ENCODE measurements around the gene SYNCRIP. TPM values are rescaled to one million over a fixed set of nuclear protein-coding genes. Genes with fewer than 3 reads are reported as not detected.

SYNCRIP gene
- total RNA-seq, 1 donor from 2014 or later: 93.6 TPM

- Mint-ChIP-seq H3K9me3 (ENCODE audit: unreplicated experiment) (peaks cover 15% of the 10 kb centered on the region), H3K4me3 (ENCODE audit: unreplicated experiment) (no peak overlapping the region), H3K4me1 (ENCODE audit: low read depth, unreplicated experiment) (no peaks in the 10 kb centered on the region), H3K36me3 (ENCODE audit: unreplicated experiment) (peaks cover 33% of the 10 kb centered on the region), H3K27me3 (ENCODE audit: unreplicated experiment) (peaks cover 2% of the 10 kb centered on the region), H3K27ac (ENCODE audit: unreplicated experiment) (no peak overlapping the region)
- DNase-seq: no peak
- TF ChIP-seq, protein P1, sequence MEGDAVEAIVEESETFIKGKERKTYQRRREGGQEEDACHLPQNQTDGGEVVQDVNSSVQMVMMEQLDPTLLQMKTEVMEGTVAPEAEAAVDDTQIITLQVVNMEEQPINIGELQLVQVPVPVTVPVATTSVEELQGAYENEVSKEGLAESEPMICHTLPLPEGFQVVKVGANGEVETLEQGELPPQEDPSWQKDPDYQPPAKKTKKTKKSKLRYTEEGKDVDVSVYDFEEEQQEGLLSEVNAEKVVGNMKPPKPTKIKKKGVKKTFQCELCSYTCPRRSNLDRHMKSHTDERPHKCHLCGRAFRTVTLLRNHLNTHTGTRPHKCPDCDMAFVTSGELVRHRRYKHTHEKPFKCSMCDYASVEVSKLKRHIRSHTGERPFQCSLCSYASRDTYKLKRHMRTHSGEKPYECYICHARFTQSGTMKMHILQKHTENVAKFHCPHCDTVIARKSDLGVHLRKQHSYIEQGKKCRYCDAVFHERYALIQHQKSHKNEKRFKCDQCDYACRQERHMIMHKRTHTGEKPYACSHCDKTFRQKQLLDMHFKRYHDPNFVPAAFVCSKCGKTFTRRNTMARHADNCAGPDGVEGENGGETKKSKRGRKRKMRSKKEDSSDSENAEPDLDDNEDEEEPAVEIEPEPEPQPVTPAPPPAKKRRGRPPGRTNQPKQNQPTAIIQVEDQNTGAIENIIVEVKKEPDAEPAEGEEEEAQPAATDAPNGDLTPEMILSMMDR (IDR thresholded peaks at IDR 0.05; ENCODE audit: partially characterized antibody, unreplicated experiment): no peak
Observed at GRCh38 chr6:85580118-85580877, 62.4 kb downstream of the SYNCRIP start.

DNA sequence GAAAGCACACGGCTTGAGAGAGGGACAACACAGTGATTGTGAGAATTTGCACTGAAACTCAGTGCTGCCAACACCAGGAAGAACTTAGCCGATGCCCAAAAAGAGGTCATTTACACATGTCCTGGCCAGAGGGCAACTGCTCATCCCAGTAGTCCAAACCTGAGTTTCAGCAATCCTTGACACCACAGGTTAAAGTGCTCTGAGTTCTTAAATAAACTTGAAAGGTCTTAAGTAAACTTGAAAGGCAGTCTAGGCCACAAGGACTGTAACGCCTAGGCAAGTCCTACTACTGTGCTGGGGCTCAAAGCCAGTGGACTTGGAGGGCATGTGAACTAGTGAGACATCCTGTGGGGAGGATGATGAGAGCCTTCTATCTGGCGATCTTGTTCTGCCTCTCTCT, 63.1 kb downstream of the SYNCRIP start:
- Mint-ChIP-seq H3K4me1 (ENCODE audit: low read depth, unreplicated experiment) (no peaks in the 10 kb centered on the region), H3K27me3 (ENCODE audit: unreplicated experiment) (peaks cover 2% of the 10 kb centered on the region), H3K9me3 (ENCODE audit: unreplicated experiment) (peaks cover 15% of the 10 kb centered on the region), H3K36me3 (ENCODE audit: unreplicated experiment) (peaks cover 28% of the 10 kb centered on the region), H3K27ac (ENCODE audit: unreplicated experiment) (no peak overlapping the region), H3K4me3 (ENCODE audit: unreplicated experiment) (no peak overlapping the region)
- DNase-seq: no peak
- TF ChIP-seq, protein P1 (IDR thresholded peaks at IDR 0.05; ENCODE audit: partially characterized antibody, unreplicated experiment): no peak

- H3K36me3 Mint-ChIP-seq (ENCODE audit: unreplicated experiment): peaks cover 4% of the 10 kb centered on the region
Observed at GRCh38 chr6:85576476-85576875, 66.2 kb downstream of the SYNCRIP start.

DNA sequence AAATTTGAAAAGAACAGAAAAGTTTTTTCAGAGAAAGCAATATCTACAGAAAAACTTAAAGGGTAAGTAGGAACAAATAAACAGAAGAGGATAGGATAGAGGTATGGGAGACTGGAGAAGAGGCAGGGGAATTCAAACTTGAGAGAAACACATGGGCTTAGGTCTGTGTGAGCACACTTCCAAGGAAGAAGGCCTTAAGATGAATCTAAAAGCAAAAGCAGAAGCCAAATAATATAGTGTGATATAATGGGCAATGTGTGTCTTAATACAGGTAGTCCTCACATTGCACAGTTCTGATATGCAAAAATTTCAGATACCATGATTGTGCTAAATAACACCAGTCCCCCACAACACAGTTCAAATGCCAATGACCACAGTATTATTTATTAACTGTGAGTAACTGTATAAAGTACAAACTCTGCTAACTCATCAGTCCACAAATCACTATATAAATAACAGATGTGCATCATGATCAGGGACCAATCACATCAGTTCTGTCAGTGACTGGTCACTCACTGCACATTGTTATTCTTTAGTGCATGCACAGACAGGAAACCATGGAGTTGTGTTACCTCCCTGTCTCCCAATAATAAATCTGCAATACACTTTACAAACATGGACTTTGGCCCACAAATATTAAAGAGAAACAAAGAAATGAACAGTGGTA, 67.6 kb downstream of the SYNCRIP start:
- Mint-ChIP-seq H3K27ac (ENCODE audit: unreplicated experiment) (no peak overlapping the region), H3K4me1 (ENCODE audit: low read depth, unreplicated experiment) (no peaks in the 10 kb centered on the region), H3K4me3 (ENCODE audit: unreplicated experiment) (no peak overlapping the region), H3K36me3 (ENCODE audit: unreplicated experiment) (no peaks in the 10 kb centered on the region), H3K9me3 (ENCODE audit: unreplicated experiment) (no peaks in the 10 kb centered on the region), H3K27me3 (ENCODE audit: unreplicated experiment) (no peaks in the 10 kb centered on the region)
- TF ChIP-seq, protein P1 (IDR thresholded peaks at IDR 0.05; ENCODE audit: partially characterized antibody, unreplicated experiment): no peak
- no peak for DNase-seq

More at GRCh38 chr6:85576476-85576875, 66.2 kb downstream of the SYNCRIP start:
- Mint-ChIP-seq H3K27ac (ENCODE audit: unreplicated experiment) (no peak overlapping the region), H3K27me3 (ENCODE audit: unreplicated experiment) (no peaks in the 10 kb centered on the region), H3K4me1 (ENCODE audit: low read depth, unreplicated experiment) (no peaks in the 10 kb centered on the region), H3K9me3 (ENCODE audit: unreplicated experiment) (peaks cover 4% of the 10 kb centered on the region), H3K4me3 (ENCODE audit: unreplicated experiment) (no peak overlapping the region)
- TF ChIP-seq, protein P1 (IDR thresholded peaks at IDR 0.05; ENCODE audit: partially characterized antibody, unreplicated experiment): no peak
- no peak for DNase-seq

DNA sequence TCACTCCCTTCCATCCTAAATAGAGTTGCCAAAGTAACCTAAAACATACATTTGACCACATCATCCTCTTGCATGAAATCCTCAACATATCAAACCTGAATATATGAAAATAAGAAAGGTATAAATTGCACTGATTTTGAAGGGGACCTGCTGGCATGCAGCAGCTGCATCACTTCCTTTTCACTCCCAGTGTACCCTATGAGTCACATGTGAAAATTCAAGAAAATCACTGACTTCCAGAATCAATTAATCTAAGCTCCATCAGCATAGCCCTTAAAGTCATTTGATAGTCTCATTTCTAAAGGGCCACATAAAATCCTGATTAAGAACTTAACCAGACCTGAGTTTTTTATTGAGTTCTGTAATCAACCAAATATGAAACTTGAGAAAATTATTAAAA, 73.4 kb downstream of the SYNCRIP start:
- H3K36me3 Mint-ChIP-seq (ENCODE audit: unreplicated experiment): no peaks in the 10 kb centered on the region
- H3K27me3 Mint-ChIP-seq (ENCODE audit: unreplicated experiment): no peaks in the 10 kb centered on the region
- H3K4me1 Mint-ChIP-seq (ENCODE audit: low read depth, unreplicated experiment): no peaks in the 10 kb centered on the region
- no peaks in the 10 kb centered on the region for H3K9me3 Mint-ChIP-seq (ENCODE audit: unreplicated experiment)
- TF ChIP-seq, protein P1 (IDR thresholded peaks at IDR 0.05; ENCODE audit: partially characterized antibody, unreplicated experiment): no peak
- DNase-seq: no peak
- no peak overlapping the region for H3K27ac Mint-ChIP-seq (ENCODE audit: unreplicated experiment)
- no peak overlapping the region for H3K4me3 Mint-ChIP-seq (ENCODE audit: unreplicated experiment)

All from glutamatergic neuron (in vitro differentiated cells).